NCI-H345 treated with DMSO at 0.1 percent for 48 hours (cell line): ENCODE measurements around the gene NME2.
"Not testable (repeated sequence)": the region's sequence is repeated elsewhere in the genome, so short reads cannot be mapped to it uniquely, and the experiment has no call there.

Experiments used
- DNase-seq: peaks from one replicate; lab custom pipeline; 2025; ENCODE audit not compliant: unreplicated experiment; lab: John Stamatoyannopoulos, UW

The NME2 gene

GRCh38 chr17:51152766-51153209 lies 13.4 kb upstream of the NME2 start:
- DNase-seq: no peak

- peak; percentile 95 for DNase-seq
These were observed 12.8 kb upstream of the NME2 start, which contains the start of gene NME1 for GRCh38 chr17:51153210-51154072. Gene NME1 (plus strand): TSS chr17:51153559. CDS start chr17:51155655, 2,096 bp downstream.

DNA sequence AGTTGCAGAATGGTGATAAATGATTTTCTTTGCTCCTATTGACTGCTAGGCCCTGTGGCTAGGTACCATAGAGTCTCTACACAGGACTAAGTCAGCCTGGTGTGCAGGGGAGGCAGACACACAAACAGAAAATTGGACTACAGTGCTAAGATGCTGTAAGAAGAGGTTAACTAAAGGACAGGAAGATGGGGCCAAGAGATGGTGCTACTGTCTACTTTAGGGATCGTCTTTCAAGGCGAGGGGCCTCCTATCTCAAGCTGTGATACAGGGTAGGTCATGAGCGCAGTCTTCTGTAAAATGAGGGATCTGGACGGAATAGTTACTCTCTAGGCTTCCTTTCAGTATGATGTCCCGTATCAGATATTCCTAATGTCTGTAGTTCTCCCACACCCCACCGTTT lies 12.0 kb upstream of the NME2 start:
- DNase-seq: no peak

GRCh38 chr17:51155416-51155815 lies 10.8 kb upstream of the NME2 start:
- DNase-seq: no peak

DNA sequence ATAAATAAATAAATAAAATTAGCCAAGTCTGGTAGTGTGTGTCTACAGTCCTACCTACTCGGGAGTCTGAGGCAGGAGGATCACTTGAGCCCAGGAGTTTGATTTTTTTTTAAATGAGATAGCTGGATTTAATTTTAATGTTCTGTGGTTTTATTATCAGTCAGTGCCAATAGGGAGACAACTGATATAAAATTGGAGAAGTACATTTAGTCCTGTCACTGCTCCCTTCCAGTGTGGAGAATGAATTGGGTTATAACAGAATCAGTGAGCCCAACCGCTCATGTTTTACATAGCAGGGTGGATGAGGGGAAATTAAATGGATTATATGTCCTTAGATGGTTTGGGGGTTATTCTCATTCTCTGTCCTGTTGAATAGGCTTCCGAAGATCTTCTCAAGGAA lies 6.6 kb upstream of the NME2 start:
- no peak for DNase-seq

- no peak for DNase-seq
These were observed 4.7 kb upstream of the NME2 start for GRCh38 chr17:51161541-51161940.

DNA sequence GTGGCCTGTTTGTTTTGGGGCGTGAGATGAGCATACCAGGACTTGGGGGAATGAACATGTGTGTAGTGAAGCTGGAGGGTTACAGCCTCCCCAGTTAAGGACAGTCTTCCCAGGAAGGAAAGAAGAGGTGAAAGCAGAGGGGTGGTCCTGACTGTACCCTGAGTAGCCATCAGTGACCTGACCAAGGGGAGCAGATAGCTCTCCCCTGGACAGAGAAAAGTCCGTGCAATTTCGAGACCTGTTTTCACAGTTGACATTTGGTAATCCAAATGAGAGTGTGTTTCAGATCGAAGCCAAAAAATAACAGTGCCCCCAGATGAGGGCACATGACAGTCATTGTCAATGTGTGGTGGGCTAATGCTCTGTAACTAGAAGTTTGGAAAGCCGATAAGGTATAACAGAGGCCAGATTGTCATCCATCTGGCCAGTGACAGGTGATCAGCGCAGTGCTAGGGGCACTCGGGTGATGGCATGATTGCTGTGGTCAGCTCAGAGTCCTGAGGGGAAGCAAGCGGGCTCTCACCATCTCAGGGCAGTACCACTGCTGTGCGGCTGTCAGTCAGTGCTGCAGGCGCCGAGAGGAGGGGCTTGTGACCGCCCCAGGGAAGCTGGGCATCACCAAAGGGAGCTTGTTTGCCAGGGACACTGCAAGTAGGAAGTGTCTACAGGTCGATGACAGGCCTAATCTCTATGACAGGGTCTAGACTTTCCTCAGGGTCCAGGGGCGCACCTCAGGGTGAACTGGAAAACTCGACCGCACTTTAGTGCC lies 1.1 kb upstream of the NME2 start:
- DNase-seq: no peak

DNA sequence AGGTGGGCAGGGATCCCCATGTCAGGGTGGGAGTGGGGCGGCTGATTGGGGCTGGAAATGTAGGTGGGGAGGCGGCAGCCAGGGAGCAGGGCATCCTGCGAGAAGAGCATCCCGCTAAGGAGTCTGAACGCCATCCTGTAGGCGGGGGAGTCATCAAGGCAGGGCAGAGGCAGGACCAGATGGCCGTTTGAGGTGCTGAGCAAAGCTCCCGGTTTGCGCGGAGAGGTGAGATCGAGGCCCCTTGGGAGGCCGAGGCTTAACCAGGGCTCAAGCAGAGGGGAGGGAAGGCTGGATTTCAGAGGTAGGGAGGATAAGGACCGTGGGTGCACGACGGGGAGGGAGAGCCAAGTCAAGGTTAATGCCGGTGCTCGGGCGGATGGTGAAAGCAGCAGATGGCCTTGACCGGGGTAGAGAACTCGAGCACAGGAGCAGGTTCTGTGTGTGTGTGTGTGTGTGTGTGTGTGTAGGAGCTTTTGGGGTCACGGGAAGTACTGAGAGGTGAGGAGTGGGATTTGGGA lies 472 bp upstream of the NME2 start:
- DNase-seq: no peak

DNA sequence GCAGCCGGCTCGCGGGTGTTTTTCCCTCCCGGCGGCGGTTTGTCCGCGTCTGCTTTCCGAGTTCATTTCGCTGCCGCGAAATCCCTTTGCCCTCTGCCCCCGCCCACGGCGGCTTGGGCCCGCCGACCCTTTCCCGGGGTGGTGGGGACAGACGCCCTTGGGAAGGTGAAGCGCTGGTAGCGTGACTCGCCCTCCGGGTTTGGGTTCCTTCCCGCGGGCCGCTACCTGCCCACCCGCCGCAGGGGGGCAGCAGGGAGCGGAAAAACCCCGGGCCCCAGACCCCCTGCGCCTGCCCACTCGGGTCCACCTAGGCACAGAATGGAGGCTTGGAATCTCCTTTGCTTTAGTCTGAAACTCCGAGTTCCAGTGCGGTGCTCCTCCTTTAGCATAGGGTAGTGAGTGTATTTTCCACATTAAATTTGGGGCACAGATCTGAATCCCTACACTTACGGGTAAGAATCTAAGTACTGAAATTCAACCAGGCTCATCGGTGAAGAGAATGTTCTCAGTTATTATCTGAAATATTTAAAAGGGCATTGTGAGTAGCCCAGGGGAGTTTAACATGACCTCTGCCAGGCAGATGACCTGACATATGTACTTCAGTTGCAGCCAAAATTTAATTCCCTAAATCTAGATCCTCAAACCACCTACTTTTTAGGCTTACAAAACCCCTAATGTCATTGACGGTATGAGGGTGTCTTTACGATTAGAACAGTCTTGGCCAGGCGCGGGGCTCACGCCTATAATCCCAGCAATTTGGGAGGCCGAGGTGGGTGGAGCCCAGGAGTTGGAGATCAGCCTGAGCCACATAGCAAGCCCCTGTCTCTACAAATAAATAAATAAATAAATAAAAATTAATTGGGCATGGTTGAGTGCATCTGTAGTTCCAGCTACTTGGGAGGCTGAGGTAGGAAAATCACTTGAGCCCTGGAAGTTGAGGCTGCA lies 1.0 kb downstream of the NME2 start:
- DNase-seq: no peak

- no peak for DNase-seq
These were observed 3.1 kb downstream of the NME2 start for GRCh38 chr17:51169340-51169739.

- DNase-seq: no peak
These were observed 4.5 kb downstream of the NME2 start for GRCh38 chr17:51170736-51171135.

GRCh38 chr17:51172030-51172429 lies 5.8 kb downstream of the NME2 start:
- not testable (repeated sequence) for DNase-seq

GRCh38 chr17:51180486-51180885 lies 14.3 kb downstream of the NME2 start:
- DNase-seq: no peak

DNA sequence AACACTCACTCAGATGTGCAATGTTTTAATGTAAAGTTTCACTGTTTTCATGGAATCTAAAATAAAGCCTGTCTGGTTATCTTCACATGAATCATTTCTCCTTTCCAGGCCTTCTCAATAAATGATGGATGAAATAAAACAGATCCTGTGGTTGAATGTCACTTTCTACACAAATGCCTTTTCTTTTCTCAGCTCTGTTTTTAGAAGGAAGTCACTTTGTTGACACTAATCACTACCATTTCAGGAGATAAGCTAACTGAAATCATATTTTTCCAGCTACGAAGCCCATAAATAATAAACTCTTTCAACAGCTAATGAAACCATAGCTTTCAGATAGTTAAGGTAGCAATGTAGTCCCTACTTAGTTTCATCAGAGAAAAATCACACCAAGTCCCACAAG lies 17.9 kb downstream of the NME2 start:
- no peak for DNase-seq

DNA sequence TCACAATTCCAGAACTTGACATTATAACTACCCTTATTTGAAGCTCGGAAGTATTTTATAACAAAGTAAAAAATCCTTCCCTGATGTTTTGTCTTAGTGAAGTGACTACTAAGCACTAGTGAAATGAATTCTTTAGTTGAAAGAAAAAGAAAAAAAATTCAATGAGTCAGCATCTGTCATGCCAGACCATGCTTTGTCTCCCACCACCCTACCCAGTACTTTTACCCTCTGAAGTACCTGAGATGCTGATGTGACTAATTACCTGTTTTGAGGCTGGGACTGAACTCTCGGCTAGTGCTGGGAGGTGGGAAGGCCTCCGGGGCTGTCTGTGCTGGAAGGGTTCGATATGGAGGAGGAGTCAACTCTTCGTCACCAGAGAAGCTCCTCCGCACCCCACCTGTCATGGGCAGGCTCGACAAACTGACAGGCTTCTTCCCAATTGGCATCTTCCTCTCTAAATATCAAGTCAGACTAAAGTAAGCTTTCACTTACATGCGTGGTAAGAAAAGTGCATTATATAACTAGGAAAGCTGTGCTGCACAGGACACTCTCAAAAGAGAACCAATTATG lies 19.6 kb downstream of the NME2 start:
- no peak for DNase-seq

DNA sequence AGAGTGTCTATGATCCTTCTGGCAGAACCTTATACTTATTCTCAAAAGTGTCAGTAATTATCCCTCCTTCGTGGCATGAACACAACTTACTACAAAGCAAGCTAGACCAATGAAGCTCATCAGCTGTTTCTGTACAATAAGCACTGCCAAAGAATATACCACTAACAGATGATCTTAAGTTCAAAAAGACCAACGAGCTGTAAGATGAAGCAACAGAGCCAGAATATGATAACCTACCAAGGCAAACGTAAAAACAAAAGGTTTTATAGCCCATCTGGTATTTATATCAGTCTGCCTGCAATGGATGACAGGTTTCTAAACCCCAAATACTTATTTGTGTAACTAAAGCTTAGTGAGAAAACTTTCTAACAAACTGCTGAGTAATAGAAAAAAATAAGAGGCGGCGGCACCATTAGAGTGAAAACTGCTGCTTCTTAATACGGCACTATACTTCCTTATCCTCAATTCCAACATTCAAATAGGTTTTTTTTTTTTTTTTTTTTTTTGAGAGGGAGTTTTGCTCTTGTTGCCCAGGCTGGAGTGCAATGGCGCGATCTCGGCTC lies 22.1 kb downstream of the NME2 start:
- no peak for DNase-seq

- DNase-seq: no peak
These were observed 23.0 kb downstream of the NME2 start for GRCh38 chr17:51189162-51189561.

DNA sequence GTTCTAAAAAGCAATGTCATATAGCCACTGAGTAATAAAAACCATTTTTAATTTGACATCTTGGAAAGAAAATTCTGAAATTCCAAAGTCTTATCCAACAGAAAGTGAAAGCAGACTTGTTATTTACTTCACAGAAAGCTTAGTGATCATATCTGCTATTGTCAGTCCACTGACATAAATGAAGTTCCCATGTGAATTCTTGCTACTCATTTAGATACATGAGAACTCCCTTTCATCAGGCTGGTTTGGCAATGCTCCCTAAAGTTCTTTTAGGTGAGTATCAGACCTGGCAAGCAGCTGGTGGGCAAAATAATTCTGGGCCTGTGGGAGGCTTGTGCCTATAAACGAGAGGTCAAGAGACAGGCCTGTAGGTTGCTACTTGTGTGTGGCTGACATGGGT lies 23.4 kb downstream of the NME2 start:
- DNase-seq: no peak

GRCh38 chr17:51191895-51192294 lies 25.7 kb downstream of the NME2 start:
- no peak for DNase-seq

GRCh38 chr17:51197754-51198153 lies 31.5 kb downstream of the NME2 start:
- no peak for DNase-seq
